ENCODE measurements around the gene FAM83C. TPM values are rescaled to one million over a fixed set of nuclear protein-coding genes. Genes with fewer than 3 reads are reported as not detected.

The FAM83C gene
- total RNA-seq, 1 experiment from 2014 or later, result not detected

- TF ChIP-seq RAD21 (IDR thresholded peaks at IDR 0.05; ENCODE audit: low read depth), result no peak
- TF ChIP-seq EZH2 (IDR thresholded peaks at IDR 0.05), result no peak
- no peak for TF ChIP-seq POLR2AphosphoS5 (IDR thresholded peaks at IDR 0.05; ENCODE audit: low read depth, low read length)
- no peak for TF ChIP-seq SP1 (IDR thresholded peaks at IDR 0.05; ENCODE audit: low read depth)
- no peak for TF ChIP-seq ATF3 (IDR thresholded peaks at IDR 0.05)
- no peak for TF ChIP-seq REST (IDR thresholded peaks at IDR 0.05; ENCODE audit: low read depth)
- no peak for TF ChIP-seq ELF1 (IDR thresholded peaks at IDR 0.05; ENCODE audit: borderline replicate concordance, low read depth)
- TF ChIP-seq EZH2phosphoT487 (IDR thresholded peaks at IDR 0.05; ENCODE audit: borderline replicate concordance), result no peak
- TF ChIP-seq SIN3A (IDR thresholded peaks at IDR 0.05; ENCODE audit: low read depth), result no peak
- TF ChIP-seq CTCF (IDR thresholded peaks at IDR 0.05 in 2 of 3, conservative IDR thresholded peaks at IDR 0.05 in 1 of 3; ENCODE audit: borderline replicate concordance in 1 of 3, insufficient read depth in 1 of 3, low read depth in 2 of 3, low read length in 2 of 3), result no peak
- TF ChIP-seq CEBPB (IDR thresholded peaks at IDR 0.05; ENCODE audit: low read depth), result no peak
- no peak for TF ChIP-seq JUND (IDR thresholded peaks at IDR 0.05)
- no peak for TF ChIP-seq TCF7L2 (IDR thresholded peaks at IDR 0.05; ENCODE audit: borderline replicate concordance, extremely low read depth, insufficient read depth, insufficient read length)
- no peak for TF ChIP-seq MAX (IDR thresholded peaks at IDR 0.05)
- TF ChIP-seq SRF (IDR thresholded peaks at IDR 0.05; ENCODE audit: low read depth), result no peak
- TF ChIP-seq YY1 (IDR thresholded peaks at IDR 0.05; ENCODE audit: extremely low read depth, insufficient replicate concordance, low read depth, low read length), result no peak
- no peak for TF ChIP-seq CBX3 (IDR thresholded peaks at IDR 0.05; ENCODE audit: low read depth)
- TF ChIP-seq EGR1 (IDR thresholded peaks at IDR 0.05; ENCODE audit: low read depth), result no peak
- no peak for TF ChIP-seq POLR2A (IDR thresholded peaks at IDR 0.05; ENCODE audit: borderline replicate concordance, extremely low read depth, insufficient read depth, insufficient read length)
- no peak for TF ChIP-seq ZNF274 (IDR thresholded peaks at IDR 0.05; ENCODE audit: low read depth, low read length)
- ChIA-PET RAD21 (ENCODE audit: low non-redundant PET in 1 of 2, low total read pairs in 2 of 2, uncharacterized antibody in 2 of 2, unreplicated experiment in 2 of 2) (no interaction called here), POLR2A (no interaction called here), CTCF (interaction anchor here (1.5 to 5.2 kb wide), 2 partner anchors 14 to 15 kb away, joined by 8 to 27 read pairs; no protein-coding TSS in a partner anchor)
- intact Hi-C loops (cut with micrococcal nuclease), result no loop called here
- Histone ChIP-seq H3K4me2 (ENCODE audit: low read length) (no peak overlapping the region), H3K4me1 (ENCODE audit: control insufficient read depth in 1 of 2, insufficient read depth in 2 of 2, low read length in 2 of 2) (peaks cover 3 to 9% of the 10 kb centered on the region in 2 experiments; a peak in 3 of 4 replicates), H3K4me3 (replicated peaks in 1 of 2; ENCODE audit: low read depth in 1 of 2, low read length in 2 of 2) (no peak overlapping the region), H3K9me3 (ENCODE audit: control insufficient read depth in 1 of 2, insufficient read depth in 1 of 2, low read depth in 1 of 2, low read length in 2 of 2) (no peaks in the 10 kb centered on the region), H3K27ac (ENCODE audit: low read depth, low read length) (no peak overlapping the region), H4K20me1 (ENCODE audit: insufficient read depth) (no peaks in the 10 kb centered on the region), H3K27me3 (ENCODE audit: insufficient read depth, low read length) (no peaks in the 10 kb centered on the region), H3K36me3 (ENCODE audit: control insufficient read depth in 1 of 2, insufficient read depth in 2 of 2, low read length in 2 of 2) (no peaks in the 10 kb centered on the region), H3K9ac (ENCODE audit: low read length) (no peak overlapping the region), H2AFZ (ENCODE audit: low read depth, low read length, poor library complexity, severe bottlenecking) (no peak overlapping the region), H3K9me2 (ENCODE audit: insufficient read depth) (no peaks in the 10 kb centered on the region), H3K79me2 (ENCODE audit: insufficient read depth, low read length) (no peaks in the 10 kb centered on the region)
- ATAC-seq, result no peak
- DNase-seq (ENCODE audit: low read depth, low spot score), result no peak
- no TSS peak for BruUV-seq (replicated peaks)
Measured at GRCh38 chr20:35290186-35290886, 1.9 kb downstream of the FAM83C start.
